ENCODE data around the gene SERPINE3. TPM values are rescaled to one million over a fixed set of nuclear protein-coding genes. Genes with fewer than 3 reads are reported as not detected.

The SERPINE3 gene
- total and polyA plus RNA-seq, 2 donors from 2014 or later, result not detected

DNA sequence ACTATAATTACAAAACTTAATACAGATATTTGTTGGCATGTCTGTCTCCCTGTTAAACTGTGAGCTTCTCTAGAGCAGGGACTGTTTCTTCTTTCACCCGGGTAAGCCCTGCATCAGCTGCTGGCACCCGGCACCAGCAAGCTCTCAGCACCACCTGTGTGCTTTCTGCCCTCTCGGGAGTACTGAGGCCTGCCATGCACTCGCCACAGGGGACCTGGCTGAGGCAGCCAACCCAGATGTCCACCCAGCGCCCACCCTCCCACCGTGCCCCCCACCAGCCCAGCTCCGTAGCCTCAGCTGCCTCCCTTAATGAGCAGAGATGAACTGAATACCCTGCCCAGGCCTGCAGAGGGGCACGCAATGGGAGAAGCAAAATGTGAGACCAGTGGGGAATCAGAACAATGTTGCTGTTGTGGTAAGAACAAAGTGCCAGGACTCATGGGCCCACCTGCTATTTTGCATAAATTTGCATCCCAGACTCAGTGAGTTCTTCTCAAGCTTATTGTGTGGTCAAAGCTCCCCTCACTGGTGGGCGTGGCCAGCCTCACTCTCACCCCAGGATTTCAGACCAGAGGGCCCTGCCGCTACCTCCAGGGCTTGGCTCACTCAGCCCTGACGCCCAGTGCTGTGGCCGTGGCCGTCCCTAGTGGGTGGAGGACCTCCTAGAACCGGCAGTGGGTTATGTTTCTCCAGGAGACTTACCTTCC, 14.6 kb upstream of the SERPINE3 start:
- H3K27me3 ChIP-seq (ENCODE audit: control insufficient read depth, insufficient read depth, low read length), result no peaks in the 10 kb centered on the region
- TF ChIP-seq, protein P1, sequence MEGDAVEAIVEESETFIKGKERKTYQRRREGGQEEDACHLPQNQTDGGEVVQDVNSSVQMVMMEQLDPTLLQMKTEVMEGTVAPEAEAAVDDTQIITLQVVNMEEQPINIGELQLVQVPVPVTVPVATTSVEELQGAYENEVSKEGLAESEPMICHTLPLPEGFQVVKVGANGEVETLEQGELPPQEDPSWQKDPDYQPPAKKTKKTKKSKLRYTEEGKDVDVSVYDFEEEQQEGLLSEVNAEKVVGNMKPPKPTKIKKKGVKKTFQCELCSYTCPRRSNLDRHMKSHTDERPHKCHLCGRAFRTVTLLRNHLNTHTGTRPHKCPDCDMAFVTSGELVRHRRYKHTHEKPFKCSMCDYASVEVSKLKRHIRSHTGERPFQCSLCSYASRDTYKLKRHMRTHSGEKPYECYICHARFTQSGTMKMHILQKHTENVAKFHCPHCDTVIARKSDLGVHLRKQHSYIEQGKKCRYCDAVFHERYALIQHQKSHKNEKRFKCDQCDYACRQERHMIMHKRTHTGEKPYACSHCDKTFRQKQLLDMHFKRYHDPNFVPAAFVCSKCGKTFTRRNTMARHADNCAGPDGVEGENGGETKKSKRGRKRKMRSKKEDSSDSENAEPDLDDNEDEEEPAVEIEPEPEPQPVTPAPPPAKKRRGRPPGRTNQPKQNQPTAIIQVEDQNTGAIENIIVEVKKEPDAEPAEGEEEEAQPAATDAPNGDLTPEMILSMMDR (IDR thresholded peaks at IDR 0.05; ENCODE audit: borderline replicate concordance, extremely low read depth, insufficient read depth), result no peak
- no peak for FAIRE-seq
- intact Hi-C loops (cut with DNase I), result no loop called here
- H3K4me1 ChIP-seq (ENCODE audit: control insufficient read depth in 2 of 3, insufficient read depth in 2 of 3, low read depth in 1 of 3, low read length in 3 of 3), result no peaks in the 10 kb centered on the region
- no peaks in the 10 kb centered on the region for H3K9me3 ChIP-seq (ENCODE audit: control insufficient read depth in 2 of 3, insufficient read depth in 1 of 3, low read length in 3 of 3)
- H3K36me3 ChIP-seq (ENCODE audit: control insufficient read depth in 2 of 3, insufficient read depth in 3 of 3, low read length in 3 of 3), result no peaks in the 10 kb centered on the region
- DNase-seq, result no peak
- no peak overlapping the region for H3K9ac ChIP-seq (ENCODE audit: low read length in 3 of 3)
- H3K4me3 ChIP-seq (ENCODE audit: low read length in 3 of 3), result no peak overlapping the region
- H3K27ac ChIP-seq (ENCODE audit: low read depth in 2 of 2, low read length in 2 of 2), result no peak overlapping the region

DNA sequence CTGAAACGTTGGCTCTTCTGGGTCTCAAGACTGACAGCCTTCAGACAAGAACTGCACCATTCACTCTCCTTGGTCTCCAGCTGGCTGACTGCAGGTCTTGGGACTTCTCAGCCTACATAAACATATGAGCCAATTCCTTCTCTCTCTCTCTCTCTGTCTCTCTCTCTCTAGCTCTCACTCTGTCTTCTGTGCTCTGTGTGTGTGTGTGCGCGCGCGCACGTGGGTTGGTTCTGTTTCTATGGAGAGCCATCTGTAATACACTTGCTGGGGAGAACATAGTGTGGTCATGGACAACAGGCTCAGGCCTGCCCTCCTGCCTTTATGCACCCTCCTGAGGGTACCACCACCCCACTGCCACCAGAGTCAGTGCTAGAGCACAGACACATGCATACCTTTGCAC, 13.7 kb upstream of the SERPINE3 start:
- H3K27ac ChIP-seq (ENCODE audit: low read depth in 2 of 2, low read length in 2 of 2), result no peak overlapping the region
- DNase-seq, result no peak
- H3K4me1 ChIP-seq (ENCODE audit: control insufficient read depth in 2 of 3, insufficient read depth in 2 of 3, low read depth in 1 of 3, low read length in 3 of 3), result no peaks in the 10 kb centered on the region
- no peaks in the 10 kb centered on the region for H3K36me3 ChIP-seq (ENCODE audit: control insufficient read depth in 2 of 3, insufficient read depth in 3 of 3, low read length in 3 of 3)
- intact Hi-C loops (cut with DNase I), result no loop called here
- no peak overlapping the region for H3K4me3 ChIP-seq (ENCODE audit: low read length in 3 of 3)
- H3K27me3 ChIP-seq (ENCODE audit: control insufficient read depth, insufficient read depth, low read length), result no peaks in the 10 kb centered on the region
- FAIRE-seq, result no peak
- TF ChIP-seq, protein P1 (IDR thresholded peaks at IDR 0.05; ENCODE audit: borderline replicate concordance, extremely low read depth, insufficient read depth), result no peak
- H3K9me3 ChIP-seq (ENCODE audit: control insufficient read depth in 2 of 3, insufficient read depth in 1 of 3, low read length in 3 of 3), result no peaks in the 10 kb centered on the region
- no peak overlapping the region for H3K9ac ChIP-seq (ENCODE audit: low read length in 3 of 3)

DNA sequence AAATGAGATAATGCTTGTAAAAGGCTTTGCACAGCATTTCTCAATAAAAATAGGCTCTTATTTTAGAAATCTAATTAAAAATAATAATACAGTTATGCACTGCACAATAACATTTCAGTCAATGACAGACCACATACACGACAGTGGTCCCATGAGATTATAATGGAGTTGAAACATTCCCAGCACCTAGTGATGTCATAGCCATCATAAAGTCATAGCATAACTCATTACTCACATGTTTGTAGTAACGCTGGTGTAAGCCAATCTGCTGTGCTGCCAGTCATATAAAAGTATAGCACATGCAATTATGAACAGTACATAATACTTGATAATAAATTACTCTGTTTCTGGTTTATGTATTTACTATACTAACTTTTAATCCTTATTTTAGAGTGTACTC, 12.7 kb upstream of the SERPINE3 start:
- TF ChIP-seq, protein P1 (IDR thresholded peaks at IDR 0.05; ENCODE audit: borderline replicate concordance, extremely low read depth, insufficient read depth), result no peak
- Histone ChIP-seq H3K9me3 (ENCODE audit: control insufficient read depth in 2 of 3, insufficient read depth in 1 of 3, low read length in 3 of 3) (no peaks in the 10 kb centered on the region), H3K36me3 (ENCODE audit: control insufficient read depth in 2 of 3, insufficient read depth in 3 of 3, low read length in 3 of 3) (no peaks in the 10 kb centered on the region), H3K4me1 (ENCODE audit: control insufficient read depth in 2 of 3, insufficient read depth in 2 of 3, low read depth in 1 of 3, low read length in 3 of 3) (no peaks in the 10 kb centered on the region), H3K9ac (ENCODE audit: low read length in 3 of 3) (no peak overlapping the region), H3K4me3 (ENCODE audit: low read length in 3 of 3) (no peak overlapping the region), H3K27ac (ENCODE audit: low read depth in 2 of 2, low read length in 2 of 2) (no peak overlapping the region), H3K27me3 (ENCODE audit: control insufficient read depth, insufficient read depth, low read length) (no peaks in the 10 kb centered on the region)
- DNase-seq (no peak), FAIRE-seq (no peak)
- intact Hi-C loops (cut with DNase I), result no loop called here

DNA sequence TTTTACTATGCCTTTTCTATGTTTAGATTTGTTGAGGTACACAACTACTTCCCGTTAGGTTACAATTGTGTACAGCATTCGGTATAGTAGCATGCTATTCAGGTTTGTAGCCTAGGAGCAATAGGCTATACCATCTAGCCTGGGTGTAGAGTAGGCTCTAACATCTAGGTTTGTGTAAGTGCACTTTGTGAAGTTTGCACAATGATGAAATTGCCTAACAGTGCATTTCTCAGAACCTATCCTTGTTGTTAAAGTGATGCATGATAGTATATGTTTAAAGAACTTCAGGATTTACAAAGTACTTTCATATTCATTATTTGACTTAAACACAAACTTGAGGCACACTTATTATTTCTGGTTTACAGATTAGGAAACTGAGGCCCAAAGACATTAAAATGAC, 11.5 kb upstream of the SERPINE3 start:
- Histone ChIP-seq H3K36me3 (ENCODE audit: control insufficient read depth in 2 of 3, insufficient read depth in 3 of 3, low read length in 3 of 3) (no peaks in the 10 kb centered on the region), H3K27ac (ENCODE audit: low read depth in 2 of 2, low read length in 2 of 2) (no peak overlapping the region), H3K9ac (ENCODE audit: low read length in 3 of 3) (no peak overlapping the region), H3K4me1 (ENCODE audit: control insufficient read depth in 2 of 3, insufficient read depth in 2 of 3, low read depth in 1 of 3, low read length in 3 of 3) (no peaks in the 10 kb centered on the region), H3K4me3 (ENCODE audit: low read length in 3 of 3) (no peak overlapping the region), H3K9me3 (ENCODE audit: control insufficient read depth in 2 of 3, insufficient read depth in 1 of 3, low read length in 3 of 3) (no peaks in the 10 kb centered on the region), H3K27me3 (ENCODE audit: control insufficient read depth, insufficient read depth, low read length) (no peaks in the 10 kb centered on the region)
- no peak for FAIRE-seq
- intact Hi-C loops (cut with DNase I), result no loop called here
- DNase-seq, result no peak
- TF ChIP-seq, protein P1 (IDR thresholded peaks at IDR 0.05; ENCODE audit: borderline replicate concordance, extremely low read depth, insufficient read depth), result no peak
